HepG2 (cell line): ENCODE results near the gene PKP1. TPM values are rescaled to one million over a fixed set of nuclear protein-coding genes. Genes with fewer than 3 reads are reported as not detected.
A peak's percentile ranks its signal among the peaks of the same experiment; 100 is the strongest.

ENCODE experiments used
- BHLHE40 ChIP-seq: IDR thresholded peaks from 2 replicates; pipeline ENCODE4 v1.6.1; 2011; ENCODE audit warnings: low read length, improper control_type of control experiment
- CBX5 ChIP-seq: sonication (generic); formaldehyde crosslinking; IDR thresholded peaks from 2 replicates; pipeline ENCODE4 v1.4.0; 2020; ENCODE audit warnings: missing genetic modification reagents, borderline replicate concordance
- CEBPZ ChIP-seq: IDR thresholded peaks from 2 replicates; pipeline ENCODE4 v1.6.1; 2012; ENCODE audit warnings: low read length, improper control_type of control experiment
- FOXJ3 ChIP-seq: sonication (generic); formaldehyde crosslinking; IDR thresholded peaks from 2 replicates; pipeline ENCODE4 v1.4.0; 2020; ENCODE audit warnings: missing genetic modification reagents, mild to moderate bottlenecking, borderline replicate concordance
- FOXP4 ChIP-seq: sonication (generic); formaldehyde crosslinking; IDR thresholded peaks from 2 replicates; pipeline ENCODE4 v1.4.0; 2020; ENCODE audit warnings: missing genetic modification reagents
- GABPA ChIP-seq, 2 experiments: IDR thresholded peaks; 2 replicates each; pipeline ENCODE4 v1.6.1; 2011 to 2016; ENCODE audit warnings: low read depth in 2 of 2, low read length in 1 of 2, missing biosample characterization in 1 of 2, missing genetic modification characterization in 1 of 2
- HMG20B ChIP-seq: conservative IDR thresholded peaks from 2 replicates; pipeline ENCODE4 v1.6.1; 2016; ENCODE audit warnings: missing genetic modification reagents, missing compliant biosample characterization
- KLF16 ChIP-seq, 2 experiments: sonication (generic) in 1 of 2; formaldehyde crosslinking in 1 of 2; IDR thresholded peaks; 2 replicates each; pipeline versions ENCODE4 v1.6.1 to v1.8.0; 2016 to 2023; ENCODE audit warnings: missing genetic modification reagents in 2 of 2, missing compliant biosample characterization in 1 of 2
- MAX ChIP-seq: IDR thresholded peaks from 2 replicates; pipeline ENCODE4 v1.6.1; 2012; ENCODE audit warnings: inconsistent platforms
- MYC ChIP-seq: sonication (generic); formaldehyde crosslinking; IDR thresholded peaks from 2 replicates; pipeline ENCODE4 v1.9.0; 2021; ENCODE audit warnings: missing genetic modification reagents, borderline replicate concordance
- NR2F6 ChIP-seq, 2 experiments: IDR thresholded peaks; 2 replicates each; pipeline ENCODE4 v1.6.1; 2016; ENCODE audit warnings: antibody characterized with exemption in 1 of 2, mild to moderate bottlenecking in 1 of 2
- ONECUT2 ChIP-seq: sonication (generic); formaldehyde crosslinking; IDR thresholded peaks from 2 replicates; pipeline ENCODE4 v1.4.0; 2020; ENCODE audit warnings: missing genetic modification reagents
- RNF219 ChIP-seq: sonication (generic); formaldehyde crosslinking; IDR thresholded peaks from 2 replicates; pipeline ENCODE4 v1.5.0; 2020; ENCODE audit warnings: mild to moderate bottlenecking, missing genetic modification reagents
- SAP130 ChIP-seq: IDR thresholded peaks from 2 replicates; pipeline ENCODE4 v1.6.1; 2016; ENCODE audit warnings: low read depth
- SATB2 ChIP-seq: sonication (generic); formaldehyde crosslinking; IDR thresholded peaks from 2 replicates; pipeline ENCODE4 v1.5.0; 2020; ENCODE audit warnings: missing genetic modification reagents
- ZNF292 ChIP-seq: sonication (generic); formaldehyde crosslinking; IDR thresholded peaks from 2 replicates; pipeline ENCODE4 v1.8.1; 2022; ENCODE audit warnings: mild to moderate bottlenecking, low read depth, missing genetic modification reagents, borderline replicate concordance
- ZNF44 ChIP-seq: sonication (generic); formaldehyde crosslinking; IDR thresholded peaks from 2 replicates; pipeline ENCODE4 v1.5.1; 2020; ENCODE audit warnings: mild to moderate bottlenecking, missing genetic modification reagents
- ZNF451 ChIP-seq: sonication (generic); formaldehyde crosslinking; IDR thresholded peaks from 2 replicates; pipeline ENCODE4 v1.5.0; 2020; ENCODE audit warnings: mild to moderate bottlenecking, missing genetic modification reagents
- ZNF605 ChIP-seq: sonication (generic); formaldehyde crosslinking; IDR thresholded peaks from 2 replicates; pipeline ENCODE4 v1.8.0; 2022; ENCODE audit warnings: mild to moderate bottlenecking, missing genetic modification reagents
- ZSCAN30 ChIP-seq: sonication (generic); formaldehyde crosslinking; IDR thresholded peaks from 2 replicates; pipeline ENCODE4 v1.5.0; 2020; ENCODE audit warnings: mild to moderate bottlenecking, missing genetic modification reagents
- polyA plus RNA-seq, 8 experiments: library from polyadenylated mRNA; depleted of rRNA in 3 of 8; stranded (reverse) in 7 of 8; unstranded in 1 of 8; fragments of >200 nt; fragmentation: Illumina TruSeq in 4 of 8; extraction: Trizol in 4 of 8; gene quantifications; 2 replicates each; pipeline versions ENCODE4 v1.2.1 to v1.2.3, GENCODE V29; 2011 to 2016; ENCODE audit warnings: low read depth in 4 of 8, missing spikeins in 1 of 8, mixed read lengths in 1 of 8; ENCODE audit not compliant: insufficient read depth in 1 of 8
- total RNA-seq, 5 experiments: library from RNA; depleted of rRNA; stranded (reverse); fragments of >200 nt; fragmentation: Illumina TruSeq; extraction: Trizol; gene quantifications; 2 replicates each; pipeline ENCODE4 v1.2.3, GENCODE V29; 2016; ENCODE audit warnings: low read depth in 1 of 5
- TF ChIP-seq, protein P1 (sequence below): IDR thresholded peaks from 2 replicates; pipeline ENCODE4 v1.6.1; 2018; ENCODE audit warnings: missing genetic modification reagents

The PKP1 gene
- total and polyA plus RNA-seq, 2 of the 13 experiments (the other 11 are each of a cell fraction or from before 2014, with no cell fraction given): not detected

GRCh38 chr1:201309416-201309815, 26.1 kb downstream of the PKP1 start (continued):
- peak in 1 of 2 experiments; percentile 53; a peak in 1 of 4 replicates for TF ChIP-seq KLF16 (CRISPR knock-in tag; IDR thresholded peaks at IDR 0.05)
- TF ChIP-seq SAP130 (CRISPR knock-in tag): peak; percentile 64
- no peak for TF ChIP-seq RNF219
- TF ChIP-seq, protein P1, sequence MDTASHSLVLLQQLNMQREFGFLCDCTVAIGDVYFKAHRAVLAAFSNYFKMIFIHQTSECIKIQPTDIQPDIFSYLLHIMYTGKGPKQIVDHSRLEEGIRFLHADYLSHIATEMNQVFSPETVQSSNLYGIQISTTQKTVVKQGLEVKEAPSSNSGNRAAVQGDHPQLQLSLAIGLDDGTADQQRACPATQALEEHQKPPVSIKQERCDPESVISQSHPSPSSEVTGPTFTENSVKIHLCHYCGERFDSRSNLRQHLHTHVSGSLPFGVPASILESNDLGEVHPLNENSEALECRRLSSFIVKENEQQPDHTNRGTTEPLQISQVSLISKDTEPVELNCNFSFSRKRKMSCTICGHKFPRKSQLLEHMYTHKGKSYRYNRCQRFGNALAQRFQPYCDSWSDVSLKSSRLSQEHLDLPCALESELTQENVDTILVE (CRISPR knock-in tag): peak; percentile 45; the same call in 1 of the 2 replicates
- TF ChIP-seq CEBPZ: no peak
- peak; percentile 65; the same call in 1 of the 2 replicates for TF ChIP-seq MYC (CRISPR knock-in tag)
- TF ChIP-seq GABPA (IDR thresholded peaks at IDR 0.05; ENCODE audit: low read depth, low read length): no peak
- no peak for TF ChIP-seq GABPA (CRISPR knock-in tag; IDR thresholded peaks at IDR 0.05; ENCODE audit: low read depth)
- TF ChIP-seq MAX: peak; percentile 72
- peak; percentile 99 for TF ChIP-seq BHLHE40
- 0 out of 2 replicates have a peak, but pooled peaks have one; percentile 32 for TF ChIP-seq ZNF605
- TF ChIP-seq ZNF44 (CRISPR knock-in tag): 0 out of 2 replicates have a peak, but pooled peaks have one; percentile 23
- TF ChIP-seq NR2F6 (IDR thresholded peaks at IDR 0.05): no peak
- TF ChIP-seq NR2F6 (CRISPR knock-in tag; IDR thresholded peaks at IDR 0.05): 0 out of 2 replicates have a peak, but pooled peaks have one; percentile 15
- TF ChIP-seq ZSCAN30 (CRISPR knock-in tag): no peak
- TF ChIP-seq CBX5 (CRISPR knock-in tag): peak; percentile 57; the same call in 1 of the 2 replicates
- no peak for TF ChIP-seq FOXJ3 (CRISPR knock-in tag)
- no peak for TF ChIP-seq HMG20B (CRISPR knock-in tag)
- TF ChIP-seq ONECUT2 (CRISPR knock-in tag): no peak
- peak; percentile 47; the same call in 1 of the 2 replicates for TF ChIP-seq FOXP4 (CRISPR knock-in tag)
- TF ChIP-seq SATB2: no peak
- no peak for TF ChIP-seq ZNF451 (CRISPR knock-in tag)
- peak; percentile 74; the same call in 1 of the 2 replicates for TF ChIP-seq ZNF292 (CRISPR knock-in tag)
